Stimulated activated CD8-positive, alpha-beta memory T cell treated with anti-CD3 and anti-CD28 coated beads, Interleukin-7, amount 100 ng/mL, for 48 hours (primary cell): ENCODE data around the gene FBXL17.
"Not testable (repeated sequence)": the region's sequence is repeated elsewhere in the genome, so short reads cannot be mapped to it uniquely, and the experiment has no call there.

Source experiments
- DNase-seq, 2 donors: peaks; one replicate each; pipeline ENCODE4 v3.0.0-alpha.2; 2020; ENCODE audit warnings: low read depth in 1 of 2; ENCODE audit errors: extremely low read depth in 1 of 2

The FBXL17 gene

GRCh38 chr5:108381954-108382783 lies at the start of gene FBXL17:
FBXL17 (minus strand) TSS chr5:108382098.
- peak; percentile 75 to 91 for DNase-seq

DNA sequence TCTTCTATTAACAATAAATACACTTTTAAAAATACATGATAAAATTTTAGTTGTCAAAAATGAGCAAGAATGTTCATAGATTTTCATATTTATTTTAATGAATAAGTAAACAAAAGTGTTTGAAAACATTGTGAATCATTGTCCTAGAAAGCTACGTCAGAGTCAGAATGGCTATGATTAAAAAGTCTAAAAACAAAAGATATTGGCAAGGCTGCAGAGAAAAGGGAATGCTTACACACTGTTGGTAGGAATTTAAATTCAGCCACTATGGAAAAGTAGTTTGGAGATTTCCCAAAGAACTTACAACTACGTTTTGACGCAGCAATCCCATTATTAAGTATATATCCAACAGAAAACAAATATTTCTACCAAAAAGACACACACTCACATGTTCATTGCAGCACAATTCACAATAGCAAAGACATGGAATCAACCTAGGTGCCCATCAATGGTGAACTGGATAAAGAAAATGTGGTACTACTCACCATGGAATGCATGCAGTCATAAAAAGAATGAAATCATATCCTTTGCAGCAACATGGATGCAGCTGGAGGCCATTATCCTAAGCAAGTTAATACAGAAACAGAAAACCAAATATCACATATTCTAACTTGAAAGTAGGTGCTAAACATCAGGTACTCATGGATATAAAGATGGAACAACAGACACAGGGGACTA lies 49.2 kb upstream of the FBXL17 start:
- DNase-seq: no peak

- DNase-seq: no peak
These were observed 39.8 kb upstream of the FBXL17 start for GRCh38 chr5:108421713-108422112.

DNA sequence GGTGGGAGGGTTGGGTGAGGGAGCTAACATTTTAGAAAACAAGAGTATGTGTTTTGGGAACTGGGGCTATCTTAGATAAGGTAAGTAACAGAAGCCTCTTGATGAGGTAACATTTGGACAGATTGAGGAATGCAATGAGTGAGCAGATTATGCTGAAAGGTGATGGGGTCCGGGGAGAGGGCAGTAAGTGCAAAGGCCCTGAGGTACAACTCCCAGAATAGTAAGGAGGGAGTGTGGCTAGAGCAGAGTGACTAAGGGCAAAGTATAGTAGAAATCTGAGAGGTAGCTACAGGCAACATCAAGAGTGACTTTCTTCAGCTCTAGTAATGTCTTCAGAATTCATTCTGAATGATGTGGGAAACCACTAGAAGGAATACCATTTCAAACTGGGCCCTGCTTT lies 38.9 kb upstream of the FBXL17 start:
- no peak for DNase-seq

DNA sequence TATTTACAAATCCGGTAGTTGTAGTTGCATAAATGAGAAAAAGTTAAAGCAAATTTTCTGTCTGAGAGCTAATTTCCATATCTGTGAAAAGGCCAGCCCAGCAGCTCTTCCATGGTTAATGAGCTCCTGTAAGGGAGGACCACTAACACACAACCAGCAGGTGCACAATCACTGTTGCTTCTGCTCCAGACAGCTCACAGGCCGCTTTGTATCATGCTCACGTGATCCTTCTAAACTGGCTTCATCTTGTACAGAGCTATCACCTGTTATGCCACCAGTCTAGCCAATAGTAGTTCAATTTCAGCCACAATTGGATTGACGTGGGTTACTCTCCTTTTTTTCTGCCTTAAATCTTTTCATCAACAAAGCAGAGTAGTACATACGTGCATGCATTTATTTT lies 38.3 kb upstream of the FBXL17 start:
- DNase-seq: no peak

- DNase-seq: no peak
These were observed 36.3 kb upstream of the FBXL17 start for GRCh38 chr5:108418197-108418596.

DNA sequence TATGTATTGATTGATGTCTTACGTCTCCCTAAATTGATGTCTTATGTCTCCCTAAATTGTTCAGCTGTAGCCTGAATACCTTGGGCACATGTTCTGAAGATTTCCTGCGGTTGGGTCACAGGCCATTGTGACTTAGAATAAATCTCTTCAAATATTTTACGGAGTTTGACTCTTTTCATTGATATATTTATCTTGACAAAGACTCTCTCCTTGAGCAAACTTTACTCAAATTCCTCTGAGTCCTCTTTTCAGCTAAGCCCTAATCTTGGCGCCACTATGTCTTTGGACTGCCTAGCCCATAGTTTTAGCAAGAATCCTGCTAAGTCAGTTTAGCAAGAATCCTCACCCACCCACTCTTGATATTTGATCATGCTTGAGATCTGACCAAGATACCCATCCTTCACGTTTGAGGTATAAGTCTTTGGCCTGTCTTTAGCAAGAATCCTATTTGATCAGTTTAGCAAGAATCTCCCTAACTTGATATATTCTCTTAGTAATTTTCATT lies 35.3 kb upstream of the FBXL17 start:
- no peak for DNase-seq

GRCh38 chr5:108415726-108416125 lies 33.8 kb upstream of the FBXL17 start:
- no peak for DNase-seq

GRCh38 chr5:108409786-108410185 lies 27.9 kb upstream of the FBXL17 start:
- no peak for DNase-seq

DNA sequence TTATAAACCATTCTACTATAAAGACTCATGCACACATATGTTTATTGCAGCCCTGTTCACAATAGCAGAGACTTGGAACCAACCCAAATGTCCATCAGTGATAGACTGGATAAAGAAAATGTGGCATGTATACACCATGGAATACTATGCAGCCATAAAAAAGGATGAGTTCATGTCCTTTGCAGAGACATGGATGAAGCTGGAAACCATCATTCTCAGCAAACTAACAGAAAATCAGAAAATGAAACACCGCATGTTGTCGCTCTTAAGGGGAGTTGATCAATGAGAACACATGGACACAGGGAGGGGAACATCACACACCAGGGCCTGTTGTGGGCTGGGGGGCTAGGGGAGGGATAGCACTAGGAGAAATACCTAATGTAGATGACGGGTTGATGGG lies 23.3 kb upstream of the FBXL17 start:
- not testable (repeated sequence) for DNase-seq

GRCh38 chr5:108398964-108399363 lies 17.1 kb upstream of the FBXL17 start:
- DNase-seq: no peak

DNA sequence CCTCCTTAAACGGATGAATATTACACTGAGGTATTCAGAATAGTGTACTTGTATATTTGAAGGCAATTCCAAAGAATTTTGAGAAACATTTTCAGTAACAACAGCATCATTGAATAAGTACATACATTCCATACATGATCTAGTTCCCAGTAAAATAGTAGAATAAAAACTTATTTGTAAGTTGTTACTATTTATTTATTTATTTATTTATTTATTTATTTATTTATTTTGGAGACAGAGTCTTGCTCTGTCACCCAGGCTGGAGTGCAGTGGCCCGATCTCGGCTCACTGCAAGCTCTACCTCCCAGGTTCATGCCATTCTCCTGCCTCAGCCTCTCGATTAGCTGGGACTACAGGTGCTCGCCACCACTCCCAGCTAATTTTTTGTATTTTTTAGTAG lies 14.9 kb upstream of the FBXL17 start:
- DNase-seq: not testable (repeated sequence)

DNA sequence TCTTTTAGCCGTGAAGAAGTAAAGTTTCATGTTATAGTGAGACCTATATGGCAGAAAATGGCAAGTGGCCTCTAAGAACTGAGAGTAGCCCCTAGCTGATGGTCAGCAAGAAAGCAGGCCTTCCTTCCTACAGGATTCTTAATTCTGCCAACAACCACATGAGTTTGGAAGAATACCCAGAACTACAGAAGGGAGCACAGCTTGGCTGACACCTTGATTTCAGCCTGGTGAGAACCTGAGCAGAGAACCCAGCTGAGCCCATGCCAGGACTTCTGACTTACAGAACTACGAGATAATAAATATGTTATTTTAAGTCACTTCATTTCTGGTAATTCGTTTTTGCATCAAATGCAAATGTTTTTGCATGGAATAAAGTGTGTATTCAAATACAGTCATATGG lies 5.9 kb upstream of the FBXL17 start:
- no peak for DNase-seq

DNA sequence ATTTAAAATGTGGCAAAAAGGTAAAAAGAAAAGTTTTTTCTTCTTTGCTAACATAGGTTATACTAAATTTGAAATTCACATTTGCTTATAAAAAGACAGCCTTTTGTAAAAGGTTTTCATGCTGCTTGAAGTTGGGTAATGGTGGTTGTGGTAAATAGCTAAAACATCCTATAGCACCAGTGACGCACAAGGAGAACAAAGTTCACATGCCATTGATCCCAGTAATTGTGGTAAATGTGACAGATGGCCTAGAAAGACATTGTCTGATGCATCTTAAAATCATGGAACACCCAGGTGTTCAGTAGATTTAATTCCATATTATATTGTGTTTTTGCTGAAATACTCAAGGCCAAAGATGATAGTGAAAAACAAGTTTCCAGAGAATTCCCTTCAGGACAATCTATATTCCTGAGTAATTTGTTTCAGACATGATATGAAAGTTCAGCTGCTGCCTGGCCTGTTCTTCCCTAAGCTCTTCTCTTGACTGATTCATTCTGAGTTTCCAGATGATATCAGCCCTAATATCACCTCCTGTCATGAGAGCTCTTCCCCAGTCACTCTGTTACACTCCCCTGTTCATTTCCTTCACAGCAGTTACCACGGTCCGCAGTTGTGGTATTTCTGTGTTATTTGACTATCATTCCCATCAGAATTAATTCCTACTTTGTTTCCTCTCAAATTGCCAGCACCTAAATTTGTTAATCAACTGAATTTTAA lies 4.6 kb upstream of the FBXL17 start:
- DNase-seq: no peak

DNA sequence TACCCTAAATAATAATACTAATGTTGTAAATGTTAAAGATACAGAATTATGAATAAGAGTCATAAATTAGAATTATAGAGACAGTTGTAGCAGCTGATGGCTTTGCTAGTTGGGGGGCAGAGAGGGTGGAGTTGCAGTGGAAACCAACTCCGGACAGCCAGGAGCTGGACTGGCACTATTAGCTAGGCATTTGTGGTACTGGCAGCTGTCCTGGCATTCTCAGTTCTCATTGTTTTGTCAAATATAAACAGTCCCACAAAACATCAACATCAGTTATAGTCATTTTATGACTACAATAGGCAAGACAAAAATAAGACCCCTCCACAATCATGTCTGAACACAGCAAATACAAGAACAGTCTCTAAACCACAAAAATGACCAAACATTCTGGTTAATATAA lies 2.8 kb upstream of the FBXL17 start:
- no peak for DNase-seq

DNA sequence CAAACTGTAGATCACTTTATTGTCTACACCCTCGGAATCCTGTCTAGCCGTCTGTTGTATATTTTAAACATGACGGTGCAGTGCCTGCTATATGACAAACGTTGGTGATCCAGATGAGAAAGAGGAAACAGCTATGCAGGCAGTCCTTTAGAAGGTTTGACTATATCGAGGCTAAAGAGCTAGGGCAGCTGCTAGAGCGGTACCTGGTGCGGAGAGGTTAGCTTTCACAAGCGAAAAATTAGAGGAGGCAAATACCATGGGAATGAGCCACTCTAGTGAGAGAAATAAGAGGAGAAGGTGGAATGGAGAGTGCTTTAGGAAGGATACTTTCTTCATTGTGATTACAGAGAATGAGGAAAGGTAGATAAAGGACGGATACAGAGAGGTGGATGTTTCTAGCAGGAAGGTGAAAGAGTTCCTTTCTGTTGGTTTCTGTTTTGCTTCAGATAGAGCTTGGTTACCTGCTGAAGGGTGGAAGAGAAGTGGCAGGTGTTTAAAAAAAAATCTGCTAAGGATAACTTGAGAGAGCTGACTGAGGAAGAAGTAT lies 959 bp upstream of the FBXL17 start:
- DNase-seq: no peak

DNA sequence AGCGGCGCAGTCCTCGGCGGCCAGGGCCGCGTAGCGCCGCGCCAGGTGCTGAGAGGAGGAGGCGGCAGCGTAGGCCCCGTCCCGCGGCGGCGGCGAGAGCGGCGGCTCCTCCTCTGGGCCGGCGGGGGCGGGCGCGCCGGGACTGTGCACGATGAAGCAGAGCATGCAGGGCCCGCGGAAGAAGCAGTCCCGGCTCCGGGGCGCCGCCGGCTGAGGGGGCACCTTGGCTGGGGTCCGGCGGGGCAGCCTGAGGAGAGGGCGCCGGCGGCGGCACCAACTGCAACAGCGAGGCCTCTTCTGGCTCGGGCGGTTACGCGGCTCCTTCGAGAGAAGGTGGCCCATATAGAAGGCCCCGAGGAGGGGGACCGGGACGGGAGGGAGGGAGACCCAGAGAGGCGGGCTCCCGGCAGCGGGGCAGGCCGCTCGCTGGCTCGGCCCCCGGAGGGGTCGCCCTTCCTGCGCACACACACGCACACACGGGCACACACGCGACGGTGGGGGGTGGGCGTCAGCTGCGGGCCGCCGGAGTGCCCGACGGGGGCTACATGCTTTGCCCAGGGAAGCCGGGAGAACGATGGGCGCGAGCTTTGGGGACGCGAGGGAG lies 446 bp downstream of the FBXL17 start:
- DNase-seq: peak; percentile 53 to 57

- DNase-seq: peak; percentile 24 to 35
These were observed 1.2 kb downstream of the FBXL17 start for GRCh38 chr5:108380531-108381349.

DNA sequence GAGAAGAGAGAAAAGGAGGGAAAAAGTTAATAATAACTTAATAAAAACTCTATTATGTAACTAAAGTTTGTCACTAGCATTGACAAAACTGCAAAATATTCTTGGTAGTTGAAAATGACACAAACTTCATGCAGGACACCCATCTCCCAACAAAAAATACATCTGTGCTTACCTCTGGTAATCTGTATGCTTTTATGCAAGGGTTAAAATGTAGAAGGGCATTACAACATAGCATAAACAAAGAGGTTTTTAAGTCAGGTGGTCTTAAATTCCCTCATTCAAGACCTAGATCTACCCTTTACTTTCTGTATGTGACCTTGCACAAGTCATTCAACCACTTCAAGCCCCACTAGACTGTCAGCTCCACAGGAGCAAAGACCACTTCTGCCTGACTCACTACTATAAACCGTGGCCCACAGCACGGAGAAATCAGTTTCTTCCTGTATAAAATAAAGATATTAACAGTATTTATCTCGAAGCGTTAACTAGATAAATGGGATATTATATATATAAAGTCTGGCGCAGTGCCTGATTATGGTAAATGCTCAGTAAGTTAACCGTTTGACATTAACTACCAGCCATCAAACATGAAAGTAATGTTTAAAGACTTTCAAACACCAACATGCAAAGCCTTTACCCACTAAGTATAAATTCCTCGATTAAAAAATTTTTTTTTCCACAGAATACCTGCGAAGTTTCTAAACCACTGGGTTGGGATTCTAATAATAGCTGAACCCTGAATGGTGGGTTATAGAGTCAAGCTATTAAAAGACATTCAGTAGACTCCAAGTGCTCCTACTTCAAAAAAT lies 2.0 kb downstream of the FBXL17 start:
- no peak for DNase-seq
